H9 (cell line): ENCODE measurements around the gene COX10. TPM values are rescaled to one million over a fixed set of nuclear protein-coding genes. Genes with fewer than 3 reads are reported as not detected.

Experiments used
- DNase-seq: peaks from one replicate; pipeline ENCODE4 v3.0.0-alpha.2; 2017
- H2AFZ ChIP-seq: one replicate; pipeline ENCODE4 v1.6.1; 2013; ENCODE audit warnings: mild to moderate bottlenecking, low read length, control low read depth, moderate library complexity
- H2AK5ac ChIP-seq: 2 replicates; pipeline ENCODE4 v1.6.1; 2013; ENCODE audit warnings: low read length, control low read depth, mixed read lengths; ENCODE audit not compliant: insufficient read length
- H2BK120ac ChIP-seq: one replicate; pipeline ENCODE4 v1.6.1; 2013; ENCODE audit warnings: low read depth, mild to moderate bottlenecking, low read length, control low read depth, inconsistent platforms; ENCODE audit not compliant: poor library complexity, severe bottlenecking
- H2BK12ac ChIP-seq: 2 replicates; pipeline ENCODE4 v1.6.1; 2013; ENCODE audit warnings: low read length, control low read depth, mixed read lengths, low read depth; ENCODE audit not compliant: insufficient read length
- H2BK15ac ChIP-seq: 2 replicates; pipeline ENCODE4 v1.6.1; 2013; ENCODE audit warnings: low read depth, low read length, control low read depth
- H2BK20ac ChIP-seq: one replicate; pipeline ENCODE4 v1.6.1; 2013; ENCODE audit warnings: low read depth, mild to moderate bottlenecking, low read length, control low read depth, inconsistent platforms; ENCODE audit not compliant: poor library complexity, severe bottlenecking
- H2BK5ac ChIP-seq: 2 replicates; pipeline ENCODE4 v1.6.1; 2013; ENCODE audit warnings: low read length, control low read depth, mixed read lengths; ENCODE audit not compliant: insufficient read length
- H3K14ac ChIP-seq: 2 replicates; pipeline ENCODE4 v1.6.1; 2013; ENCODE audit warnings: low read length, control low read depth; ENCODE audit not compliant: insufficient read depth
- H3K18ac ChIP-seq: 2 replicates; pipeline ENCODE4 v1.6.1; 2013; ENCODE audit warnings: low read depth, mild to moderate bottlenecking, mixed read lengths, low read length, control low read depth; ENCODE audit not compliant: insufficient read length
- H3K23ac ChIP-seq: 2 replicates; pipeline ENCODE4 v1.6.1; 2013; ENCODE audit warnings: low read length, control low read depth, mixed read lengths, low read depth; ENCODE audit not compliant: insufficient read length
- H3K23me2 ChIP-seq: 2 replicates; pipeline ENCODE4 v1.6.1; 2013; ENCODE audit warnings: low read depth, mild to moderate bottlenecking, mixed read lengths, low read length, control low read depth; ENCODE audit not compliant: insufficient read length, poor library complexity, severe bottlenecking
- H3K27ac ChIP-seq: 2 replicates; pipeline ENCODE4 v1.5.1; 2013; ENCODE audit warnings: low read length, control low read depth, mixed read lengths, low read depth; ENCODE audit not compliant: insufficient read length
- H3K27me3 ChIP-seq: 2 replicates; pipeline ENCODE4 v1.6.1; 2013; ENCODE audit warnings: low read length, control low read depth, inconsistent platforms; ENCODE audit not compliant: insufficient read depth
- H3K4ac ChIP-seq: 2 replicates; pipeline ENCODE4 v1.6.1; 2013; ENCODE audit warnings: low read depth, mild to moderate bottlenecking, control low read depth, inconsistent platforms, low read length, moderate library complexity
- H3K4me1 ChIP-seq: 2 replicates; pipeline ENCODE4 v1.6.1; 2013; ENCODE audit warnings: low read length, control low read depth, inconsistent platforms; ENCODE audit not compliant: insufficient read depth
- H3K4me2 ChIP-seq: 2 replicates; pipeline ENCODE4 v1.6.1; 2013; ENCODE audit warnings: low read length, control low read depth, mixed read lengths; ENCODE audit not compliant: insufficient read length, insufficient read depth
- H3K56ac ChIP-seq: 2 replicates; pipeline ENCODE4 v1.6.1; 2013; ENCODE audit warnings: low read depth, mild to moderate bottlenecking, mixed read lengths, low read length, control low read depth; ENCODE audit not compliant: insufficient read length
- H3K79me1 ChIP-seq: 2 replicates; pipeline ENCODE4 v1.6.1; 2013; ENCODE audit warnings: low read depth, mild to moderate bottlenecking, moderate library complexity, low read length, control low read depth, inconsistent platforms; ENCODE audit not compliant: insufficient read depth, poor library complexity, severe bottlenecking
- H3K79me2 ChIP-seq: 2 replicates; pipeline ENCODE4 v1.6.1; 2013; ENCODE audit warnings: low read length, control low read depth, inconsistent platforms; ENCODE audit not compliant: insufficient read depth
- H3K9ac ChIP-seq: 2 replicates; pipeline ENCODE4 v1.6.1; 2013; ENCODE audit warnings: low read length, control low read depth, mixed read lengths; ENCODE audit not compliant: insufficient read length; ENCODE audit errors: extremely low read depth
- H3K9me3 ChIP-seq: one replicate; pipeline ENCODE4 v1.6.1; 2013; ENCODE audit warnings: low read depth, low read length, inconsistent platforms; ENCODE audit not compliant: control insufficient read depth
- H3T11ph ChIP-seq: one replicate; pipeline ENCODE4 v1.6.1; 2013; ENCODE audit warnings: mild to moderate bottlenecking, low read length, control low read depth, inconsistent platforms
- H4K20me1 ChIP-seq: one replicate; pipeline ENCODE4 v1.6.1; 2013; ENCODE audit not compliant: control insufficient read depth, insufficient read length, insufficient read depth
- H4K5ac ChIP-seq: 2 replicates; pipeline ENCODE4 v1.6.1; 2013; ENCODE audit warnings: low read depth, mild to moderate bottlenecking, mixed read lengths, low read length, control low read depth; ENCODE audit not compliant: insufficient read length
- H4K8ac ChIP-seq: replicated peaks from 2 replicates; pipeline ENCODE4 v1.6.1; 2013; ENCODE audit warnings: low read length, control low read depth, mixed read lengths, low read depth; ENCODE audit not compliant: insufficient read length
- H4K91ac ChIP-seq: 2 replicates; pipeline ENCODE4 v1.6.1; 2013; ENCODE audit warnings: low read depth, mild to moderate bottlenecking, moderate library complexity, mixed read lengths, low read length, control low read depth; ENCODE audit not compliant: insufficient read length
- H3K27ac Mint-ChIP-seq, 3 experiments: 2 replicates in 2 of 3; 3 replicates in 1 of 3; pipeline ENCODE4 v1.8.0; 2020 to 2021; ENCODE audit warnings: mixed read lengths in 3 of 3, mild to moderate bottlenecking in 1 of 3, moderate library complexity in 1 of 3
- H3K27me3 Mint-ChIP-seq: 2 replicates; pipeline ENCODE4 v1.8.0; 2021; ENCODE audit warnings: low read depth, mild to moderate bottlenecking, moderate library complexity, mixed read lengths
- H3K36me3 Mint-ChIP-seq, 3 experiments: 2 replicates in 2 of 3; 3 replicates in 1 of 3; pipeline ENCODE4 v1.8.0; 2020 to 2021; ENCODE audit warnings: low read depth in 3 of 3, mixed read lengths in 3 of 3; ENCODE audit not compliant: insufficient read depth in 1 of 3
- H3K4me1 Mint-ChIP-seq, 2 experiments: 2 replicates each; pipeline ENCODE4 v1.8.0; 2020; ENCODE audit warnings: mixed read lengths in 2 of 2
- H3K4me3 Mint-ChIP-seq, 2 experiments: 2 replicates in 1 of 2; 3 replicates in 1 of 2; pipeline ENCODE4 v1.8.0; 2020 to 2021; ENCODE audit warnings: mild to moderate bottlenecking in 2 of 2, mixed read lengths in 2 of 2, moderate library complexity in 1 of 2
- H3K9me3 Mint-ChIP-seq, 2 experiments: 2 replicates in 1 of 2; 3 replicates in 1 of 2; pipeline ENCODE4 v1.8.0; 2020; ENCODE audit warnings: mild to moderate bottlenecking in 2 of 2, mixed read lengths in 2 of 2, moderate library complexity in 1 of 2
- CTCF ChIP-seq: fragments of 200-600 bp; sonication (generic); conservative IDR thresholded peaks from 3 replicates; pipeline ENCODE4 v1.8.0; 2021; ENCODE audit warnings: antibody characterized with exemption, mild to moderate bottlenecking
- WGBS: extraction: QIAGEN DNeasy Blood & Tissue Kit; methylation state at CpG from one replicate; pipeline ENCODE4 v1.1.7; 2013; ENCODE audit warnings: missing lambda C conversion rate, low lambda C conversion rate, mixed read lengths; ENCODE audit not compliant: insufficient read length; ENCODE audit errors: extremely low coverage; 5-methylcytosine and 5-hydroxymethylcytosine counted together
- total RNA-seq: library from RNA; stranded (reverse); gene quantifications from 2 replicates; pipeline ENCODE4 v1.2.1, GENCODE V29; 2021

The COX10 gene
- total RNA-seq, 1 experiment from 2014 or later: 20.6 TPM

GRCh38 chr17:14245629-14246028 is 176.3 kb downstream of the COX10 start:
- Histone ChIP-seq H2AK5ac (no peak overlapping the region), H3K79me1 (no peaks in the 10 kb centered on the region), H3K27me3 (no peaks in the 10 kb centered on the region), H3K27ac (no peak overlapping the region), H4K91ac (no peak overlapping the region), H2BK5ac (no peak overlapping the region), H3K4me2 (no peak overlapping the region), H3T11ph (no peak overlapping the region), H3K4me1 (no peaks in the 10 kb centered on the region), H3K56ac (no peak overlapping the region), H4K8ac (no peak overlapping the region), H4K20me1 (no peaks in the 10 kb centered on the region), H2AFZ (no peak overlapping the region), H3K23me2 (no peaks in the 10 kb centered on the region), H3K14ac (no peak overlapping the region), H2BK120ac (no peak overlapping the region), H3K79me2 (no peaks in the 10 kb centered on the region), H3K9me3 (no peaks in the 10 kb centered on the region), H3K18ac (no peak overlapping the region), H2BK12ac (no peak overlapping the region), H2BK20ac (no peak overlapping the region), H4K5ac (no peak overlapping the region), H3K9ac (no peak overlapping the region), H3K23ac (no peak overlapping the region), H3K4ac (no peak overlapping the region), H2BK15ac (no peak overlapping the region)
- no peak for DNase-seq
- WGBS: no CpG with 5 or more reads among the region's 3 CpGs
- H3K27ac Mint-ChIP-seq: no peak overlapping the region
- TF ChIP-seq CTCF: no peak
- H3K4me1 Mint-ChIP-seq: peaks cover 6 to 7% of the 10 kb centered on the region in 2 experiments
- no peaks in the 10 kb centered on the region for H3K27me3 Mint-ChIP-seq
- no peak overlapping the region for H3K4me3 Mint-ChIP-seq
- peaks cover 0 to 2% of the 10 kb centered on the region in 2 experiments; a peak in 1 of 5 replicates for H3K9me3 Mint-ChIP-seq
- H3K36me3 Mint-ChIP-seq: no peaks in the 10 kb centered on the region

Other genes starting within 250 kb of the COX10 start
- not detected in 2 replicates for gene CDRT15, start 167.4 kb downstream of the COX10 start, total RNA-seq
- 2.8 and 2.9 TPM in 2 replicates for gene HS3ST3B1, start 231.6 kb downstream of the COX10 start, total RNA-seq